SU-DHL-6 (cell line): Measurements from ENCODE around the gene CIT.
A peak's percentile ranks its signal among the peaks of the same experiment; 100 is the strongest.
"Not testable (repeated sequence)": the region's sequence is repeated elsewhere in the genome, so short reads cannot be mapped to it uniquely, and the experiment has no call there.

Experiments
- H2AFZ ChIP-seq: fragments of 200-600 bp; sonication (generic); 2 replicates; pipeline ENCODE4 v1.6.1; 2014; ENCODE audit warnings: low read depth, mild to moderate bottlenecking, moderate library complexity, mixed read lengths, antibody characterized with exemption, low read length; ENCODE audit not compliant: severe bottlenecking
- H3F3A ChIP-seq: fragments of 200-600 bp; shearing (Covaris generic); 2 replicates; pipeline ENCODE4 v1.6.0; 2016; ENCODE audit warnings: antibody characterized with exemption, mild to moderate bottlenecking; ENCODE audit not compliant: insufficient read depth
- H3K27ac ChIP-seq: fragments of 200-600 bp; sonication (generic); 2 replicates; pipeline ENCODE4 v1.5.1; 2016; ENCODE audit warnings: low read depth, mild to moderate bottlenecking, low read length, moderate library complexity, mixed read lengths
- H3K27me3 ChIP-seq: fragments of 200-600 bp; sonication (generic), shearing (Covaris generic); 2 replicates; pipeline ENCODE4 v1.6.0; 2014; ENCODE audit warnings: mild to moderate bottlenecking, low read length
- H3K36me3 ChIP-seq: fragments of 200-600 bp; sonication (generic); 2 replicates; pipeline ENCODE4 v1.6.1; 2014; ENCODE audit warnings: mild to moderate bottlenecking, low read length, mixed read lengths
- H3K4me2 ChIP-seq: fragments of 300-600, 200-600 bp; shearing (Covaris generic), sonication (generic); 2 replicates; pipeline ENCODE4 v1.6.0; 2014; ENCODE audit warnings: low read length, low read depth, mild to moderate bottlenecking; ENCODE audit not compliant: poor library complexity, severe bottlenecking
- H3K4me3 ChIP-seq: fragments of 200-600 bp; sonication (generic); 2 replicates; pipeline ENCODE4 v1.5.1; 2014; ENCODE audit warnings: antibody characterized with exemption, low read length, mild to moderate bottlenecking, mixed read lengths; ENCODE audit not compliant: insufficient read depth, poor library complexity, severe bottlenecking
- H3K79me2 ChIP-seq: fragments of 200-600 bp; sonication (generic); 2 replicates; pipeline ENCODE4 v1.6.1; 2014; ENCODE audit warnings: mild to moderate bottlenecking, low read length, moderate library complexity; ENCODE audit not compliant: insufficient read depth
- H3K9ac ChIP-seq: fragments of 200-600 bp; sonication (generic); 2 replicates; pipeline ENCODE4 v1.7.0; 2014; ENCODE audit warnings: mild to moderate bottlenecking, low read length
- H3K9me2 ChIP-seq: fragments of 200-600 bp; sonication (generic); replicated peaks from 2 replicates; pipeline ENCODE4 v1.6.1; 2014; ENCODE audit warnings: low read length; ENCODE audit not compliant: insufficient read depth
- H3K9me3 ChIP-seq: fragments of 200-600 bp; sonication (generic); 2 replicates; pipeline ENCODE4 v1.6.1; 2014; ENCODE audit warnings: low read length, mixed read lengths; ENCODE audit not compliant: insufficient read depth
- H4K20me1 ChIP-seq: fragments of 200-600 bp; sonication (generic); 2 replicates; pipeline ENCODE4 v1.6.1; 2014; ENCODE audit warnings: low read depth, mild to moderate bottlenecking, antibody characterized with exemption, low read length, moderate library complexity, mixed read lengths
- EZH2phosphoT487 ChIP-seq: fragments of 200-600 bp; sonication (generic), shearing (Covaris generic); conservative IDR thresholded peaks from 2 replicates; pipeline ENCODE4 v1.6.1; 2018; ENCODE audit warnings: mild to moderate bottlenecking, antibody characterized with exemption, low read length, moderate library complexity, mixed read lengths
- TF ChIP-seq, protein P1 (sequence below): fragments of 200-600 bp; sonication (generic); IDR thresholded peaks from one replicate; pipeline ENCODE4 v1.5.1; 2017; ENCODE audit warnings: antibody characterized with exemption, mild to moderate bottlenecking, low read length, moderate library complexity; ENCODE audit not compliant: insufficient read depth, poor library complexity, severe bottlenecking

Gene CIT

DNA sequence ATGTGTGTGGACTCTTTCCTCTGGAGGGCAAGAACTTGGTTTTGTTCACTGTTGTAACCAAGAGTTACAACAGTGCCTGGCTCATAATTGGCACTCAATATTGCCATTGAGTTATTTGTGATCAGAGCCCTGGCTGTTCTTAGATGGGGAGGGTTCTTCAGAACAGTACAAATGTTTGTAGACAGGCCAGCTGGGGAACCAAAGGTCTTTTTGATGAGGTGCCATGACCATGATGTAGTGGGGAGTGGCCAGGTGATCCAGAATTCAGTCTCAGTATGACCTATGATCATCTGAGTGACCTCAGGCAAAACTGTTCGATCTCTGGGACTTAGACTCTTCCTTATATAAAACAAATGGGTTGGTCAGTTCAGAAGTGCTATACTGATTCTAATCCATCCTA lies 212.5 kb downstream of the CIT start:
- no peak overlapping the region for H3K27ac ChIP-seq
- H3K9me3 ChIP-seq = no peaks in the 10 kb centered on the region
- no peaks in the 10 kb centered on the region for H3K36me3 ChIP-seq
- no peak overlapping the region for H3K9ac ChIP-seq
- no peaks in the 10 kb centered on the region for H4K20me1 ChIP-seq
- TF ChIP-seq EZH2phosphoT487 = no peak
- TF ChIP-seq, protein P1, sequence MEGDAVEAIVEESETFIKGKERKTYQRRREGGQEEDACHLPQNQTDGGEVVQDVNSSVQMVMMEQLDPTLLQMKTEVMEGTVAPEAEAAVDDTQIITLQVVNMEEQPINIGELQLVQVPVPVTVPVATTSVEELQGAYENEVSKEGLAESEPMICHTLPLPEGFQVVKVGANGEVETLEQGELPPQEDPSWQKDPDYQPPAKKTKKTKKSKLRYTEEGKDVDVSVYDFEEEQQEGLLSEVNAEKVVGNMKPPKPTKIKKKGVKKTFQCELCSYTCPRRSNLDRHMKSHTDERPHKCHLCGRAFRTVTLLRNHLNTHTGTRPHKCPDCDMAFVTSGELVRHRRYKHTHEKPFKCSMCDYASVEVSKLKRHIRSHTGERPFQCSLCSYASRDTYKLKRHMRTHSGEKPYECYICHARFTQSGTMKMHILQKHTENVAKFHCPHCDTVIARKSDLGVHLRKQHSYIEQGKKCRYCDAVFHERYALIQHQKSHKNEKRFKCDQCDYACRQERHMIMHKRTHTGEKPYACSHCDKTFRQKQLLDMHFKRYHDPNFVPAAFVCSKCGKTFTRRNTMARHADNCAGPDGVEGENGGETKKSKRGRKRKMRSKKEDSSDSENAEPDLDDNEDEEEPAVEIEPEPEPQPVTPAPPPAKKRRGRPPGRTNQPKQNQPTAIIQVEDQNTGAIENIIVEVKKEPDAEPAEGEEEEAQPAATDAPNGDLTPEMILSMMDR = no peak
- H3K27me3 ChIP-seq = no peaks in the 10 kb centered on the region
- H3K9me2 ChIP-seq = no peaks in the 10 kb centered on the region
- H2AFZ ChIP-seq = no peak overlapping the region
- no peak overlapping the region for H3K4me2 ChIP-seq
- H3F3A ChIP-seq = peaks cover 16% of the 10 kb centered on the region
- no peak overlapping the region for H3K4me3 ChIP-seq
- peaks cover 15% of the 10 kb centered on the region for H3K79me2 ChIP-seq

DNA sequence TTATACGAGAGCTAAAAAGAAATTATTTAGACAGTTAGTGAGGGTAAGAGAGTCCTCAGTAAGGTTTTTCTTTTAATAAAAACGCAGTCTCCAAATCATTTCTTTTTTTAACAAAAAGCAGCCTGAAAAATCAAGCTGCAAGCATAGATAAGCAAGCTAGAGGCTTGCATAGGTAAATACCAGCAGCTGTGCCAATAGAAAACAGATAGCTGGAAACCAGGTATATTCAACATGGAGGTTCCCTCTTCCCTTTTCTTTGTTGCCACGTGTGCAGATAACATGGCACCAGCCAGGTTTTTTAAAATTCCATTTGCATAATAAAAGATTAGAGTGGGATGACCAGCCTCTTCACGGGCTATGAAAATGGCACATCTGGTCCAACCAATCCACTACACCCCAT lies 215.2 kb downstream of the CIT start:
- H3F3A ChIP-seq = peaks cover 11% of the 10 kb centered on the region
- H3K9me2 ChIP-seq = no peaks in the 10 kb centered on the region
- no peak overlapping the region for H3K9ac ChIP-seq
- no peak overlapping the region for H3K27ac ChIP-seq
- no peak overlapping the region for H2AFZ ChIP-seq
- no peaks in the 10 kb centered on the region for H4K20me1 ChIP-seq
- H3K4me3 ChIP-seq = no peak overlapping the region
- no peaks in the 10 kb centered on the region for H3K36me3 ChIP-seq
- TF ChIP-seq EZH2phosphoT487 = no peak
- no peaks in the 10 kb centered on the region for H3K27me3 ChIP-seq
- H3K4me2 ChIP-seq = no peak overlapping the region
- H3K9me3 ChIP-seq = no peaks in the 10 kb centered on the region
- no peaks in the 10 kb centered on the region for H3K79me2 ChIP-seq

DNA sequence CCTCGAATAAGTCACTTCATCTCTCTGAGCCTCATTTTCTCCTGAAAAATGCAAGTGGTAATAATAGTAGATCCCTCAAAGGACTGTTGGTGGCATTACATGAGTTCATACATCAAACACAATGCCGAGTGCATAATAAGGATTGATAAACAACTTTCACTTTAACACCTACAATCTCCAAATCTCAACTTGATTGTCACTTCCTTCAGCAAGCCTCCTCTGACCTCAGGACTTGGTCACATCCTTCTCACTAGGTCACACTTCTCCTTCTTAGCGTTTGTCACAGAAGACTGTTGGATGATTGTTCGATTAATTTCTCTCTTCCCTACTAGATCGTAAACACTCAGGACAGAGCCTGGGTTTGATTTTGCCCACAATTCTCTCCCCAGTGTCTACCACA lies 217.0 kb downstream of the CIT start:
- Histone ChIP-seq H2AFZ (peak overlapping the region; percentile 19), H3K79me2 (no peaks in the 10 kb centered on the region), H3K9me3 (no peaks in the 10 kb centered on the region), H3F3A (no peaks in the 10 kb centered on the region), H4K20me1 (no peaks in the 10 kb centered on the region), H3K36me3 (no peaks in the 10 kb centered on the region), H3K4me2 (no peak overlapping the region), H3K9ac (no peak overlapping the region), H3K9me2 (no peaks in the 10 kb centered on the region), H3K27ac (no peak overlapping the region), H3K4me3 (no peak overlapping the region), H3K27me3 (no peaks in the 10 kb centered on the region)
- TF ChIP-seq, protein P1 = no peak
- TF ChIP-seq EZH2phosphoT487 = no peak

DNA sequence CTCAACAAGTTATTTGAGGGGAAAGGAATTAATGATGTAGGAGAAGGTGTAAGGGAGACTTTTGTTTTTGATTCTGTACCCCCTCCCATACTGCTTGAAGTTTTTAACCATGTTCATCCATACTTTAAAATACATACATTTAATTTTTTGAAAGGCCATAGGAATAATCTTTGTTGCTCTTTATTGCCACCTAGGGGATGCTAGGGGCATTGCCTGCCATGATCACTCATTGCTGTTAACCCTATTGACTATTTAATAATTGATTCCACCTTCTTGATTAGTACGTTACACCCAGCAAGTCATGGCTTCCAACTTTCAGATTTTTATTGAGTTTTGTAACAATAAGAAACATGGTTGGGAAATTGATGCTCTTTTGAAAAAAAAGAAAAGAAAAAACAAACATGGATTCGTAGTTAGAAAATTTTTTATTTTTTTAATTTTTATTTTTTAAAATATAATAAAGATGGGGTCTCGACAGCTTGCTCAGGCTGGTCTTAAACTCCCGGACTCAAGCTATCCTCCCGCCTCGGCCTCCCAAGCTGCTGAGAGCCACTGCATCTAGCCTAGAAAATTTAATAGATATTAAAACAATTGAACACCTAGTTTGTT lies 217.7 kb downstream of the CIT start:
- Histone ChIP-seq H3K36me3 (no peaks in the 10 kb centered on the region), H3K4me3 (no peak overlapping the region), H3K4me2 (no peak overlapping the region), H3K27me3 (no peaks in the 10 kb centered on the region), H2AFZ (peak overlapping the region; percentile 19), H4K20me1 (no peaks in the 10 kb centered on the region), H3K27ac (no peak overlapping the region), H3K9me2 (no peaks in the 10 kb centered on the region), H3K79me2 (no peaks in the 10 kb centered on the region), H3K9ac (no peak overlapping the region), H3F3A (no peaks in the 10 kb centered on the region), H3K9me3 (no peaks in the 10 kb centered on the region)
- TF ChIP-seq EZH2phosphoT487 = no peak
- TF ChIP-seq, protein P1 = peak; percentile 82

DNA sequence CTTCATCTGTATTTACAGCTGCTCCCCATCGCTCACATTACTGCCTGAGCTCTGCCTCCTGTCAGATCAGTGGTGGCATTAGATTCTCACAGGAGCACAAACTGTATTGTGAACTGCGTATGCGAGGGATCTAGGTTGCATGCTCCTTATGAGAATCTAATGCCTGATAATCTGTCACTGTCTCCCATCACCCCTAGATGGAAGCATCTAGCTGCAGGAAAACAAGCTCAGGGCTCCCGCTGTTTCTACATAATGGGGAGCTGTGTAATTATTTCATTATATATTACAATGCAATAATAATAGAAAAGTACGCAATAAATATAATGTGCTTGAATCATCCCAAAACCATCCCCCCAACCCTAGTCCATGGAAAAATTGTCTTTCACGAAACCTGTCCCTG lies 219.0 kb downstream of the CIT start:
- not testable (repeated sequence) for H3K4me3 ChIP-seq, H3K79me2 ChIP-seq, H3K9ac ChIP-seq, H3K27ac ChIP-seq, H3F3A ChIP-seq, H3K36me3 ChIP-seq, H2AFZ ChIP-seq, H4K20me1 ChIP-seq, H3K9me3 ChIP-seq, H3K27me3 ChIP-seq, H3K9me2 ChIP-seq, H3K4me2 ChIP-seq

DNA sequence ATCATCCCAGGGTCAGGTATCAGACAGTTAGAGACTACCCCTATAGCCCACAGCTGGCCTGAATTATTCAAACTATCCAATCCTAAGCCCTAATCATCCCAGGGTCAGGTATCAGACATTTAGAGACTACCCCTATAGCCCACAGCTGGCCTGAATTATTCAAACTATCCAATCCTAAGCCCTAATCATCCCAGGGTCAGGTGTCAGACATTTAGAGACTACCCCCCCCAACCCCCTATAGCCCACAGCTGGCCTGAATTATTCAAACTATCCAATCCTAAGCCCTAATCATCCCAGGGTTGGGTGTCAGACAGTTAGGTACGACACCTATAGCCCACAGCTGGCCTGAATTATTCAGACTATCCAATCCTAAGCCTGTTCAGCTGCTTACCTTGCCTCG lies 220.1 kb downstream of the CIT start:
- not testable (repeated sequence) for H3K27ac ChIP-seq, H3K36me3 ChIP-seq, H3K9me3 ChIP-seq, H3K4me3 ChIP-seq, H4K20me1 ChIP-seq, H3F3A ChIP-seq, H3K4me2 ChIP-seq, H3K27me3 ChIP-seq, H3K9me2 ChIP-seq, H3K9ac ChIP-seq, H2AFZ ChIP-seq, H3K79me2 ChIP-seq
